Ovary (tissue), 3 donors: Measurements from ENCODE around the gene XPC.

ENCODE experiments used
- CTCF ChIP-seq, 3 donors: fragments of 450-650 bp in 2 of 3; fragments of 200-600 bp in 1 of 3; IDR thresholded peaks; one replicate each; pipeline versions ENCODE4 v1.5.1 to v1.8.0; 2016 to 2022; ENCODE audit warnings: antibody characterized with exemption in 3 of 3, mild to moderate bottlenecking in 1 of 3
- EP300 ChIP-seq: sonication (generic); formaldehyde crosslinking; IDR thresholded peaks from one replicate; pipeline ENCODE4 v1.6.1; 2017; ENCODE audit warnings: antibody characterized with exemption
- POLR2A ChIP-seq: fragments of 450-650 bp; IDR thresholded peaks from one replicate; pipeline ENCODE4 v1.6.1; 2017; ENCODE audit warnings: antibody characterized with exemption, mild to moderate bottlenecking, moderate library complexity
- donor health status: DM: no; HTN: no; CAD: no.

DNA sequence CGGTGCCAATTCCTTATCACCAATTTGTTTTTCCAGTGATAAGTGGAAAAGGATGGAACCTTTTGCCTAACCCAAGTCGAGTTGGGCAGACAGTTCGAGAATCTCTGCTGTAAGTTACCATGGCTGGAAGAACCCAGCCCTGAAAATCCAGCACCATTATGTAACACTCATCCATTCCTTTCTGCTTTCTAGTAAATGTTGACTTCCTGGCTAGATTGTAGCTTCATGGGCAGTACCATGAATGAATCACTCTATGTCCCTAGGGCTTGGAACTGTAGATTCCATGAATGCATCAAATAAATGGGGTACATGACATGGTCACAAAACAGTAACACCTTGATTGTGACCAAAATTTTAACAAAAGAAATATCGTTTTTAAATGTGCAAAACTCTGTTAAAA lies 67.7 kb downstream of the XPC start:
- TF ChIP-seq CTCF (IDR thresholded peaks at IDR 0.05): no peak
- no peak for TF ChIP-seq POLR2A
- TF ChIP-seq EP300: no peak
